A673 (cell line): ENCODE data around the gene NEDD4L. TPM values are rescaled to one million over a fixed set of nuclear protein-coding genes. Genes with fewer than 3 reads are reported as not detected.

Experiments used
- BruUV-seq: library from RNA; stranded (reverse); fragments of 400-500 nt; replicated peaks from 2 replicates; lab custom pipeline; 2021; lab: Mats Ljungman, UMichigan
- CTCF ChIA-PET: fragments of 300-600 bp; sonication (Branson Sonifier 250); formaldehyde crosslinking; loops from one replicate; lab custom pipeline; 2022; ENCODE audit warnings: antibody characterized with exemption; lab: Charles Lee
- POLR2A ChIA-PET: fragments of 300-600 bp; sonication (Branson Sonifier 250); formaldehyde crosslinking; loops from one replicate; lab custom pipeline; 2022; ENCODE audit warnings: antibody characterized with exemption; ENCODE audit not compliant: low non-redundant PET; lab: Charles Lee
- DNase-seq: peaks from one replicate; pipeline ENCODE4 v3.0.0-alpha.2; 2015; ENCODE audit warnings: low spot score
- H3K27ac ChIP-seq: fragments of 200-600 bp; sonication (generic); 2 replicates; pipeline ENCODE4 v1.5.1; 2016; ENCODE audit warnings: mixed run types, low read depth, mild to moderate bottlenecking, mixed read lengths, antibody characterized with exemption, low read length; ENCODE audit not compliant: poor library complexity, severe bottlenecking
- H3K27me3 ChIP-seq: fragments of 200-600 bp; sonication (generic); replicated peaks from 2 replicates; pipeline ENCODE4 v1.6.1; 2017; ENCODE audit warnings: mixed run types, low read depth, mild to moderate bottlenecking, mixed read lengths, antibody characterized with exemption, low read length; ENCODE audit not compliant: insufficient read depth, poor library complexity
- H3K36me3 ChIP-seq: fragments of 200-600 bp; sonication (generic); 2 replicates; pipeline ENCODE4 v1.6.1; 2016; ENCODE audit warnings: mixed run types, mild to moderate bottlenecking, mixed read lengths, antibody characterized with exemption, low read length; ENCODE audit not compliant: insufficient read depth, poor library complexity, severe bottlenecking
- H3K4me1 ChIP-seq: fragments of 200-600 bp; sonication (generic); 2 replicates; pipeline ENCODE4 v1.6.1; 2017; ENCODE audit warnings: mixed run types, mild to moderate bottlenecking, mixed read lengths, antibody characterized with exemption, low read length; ENCODE audit not compliant: insufficient read depth, poor library complexity, severe bottlenecking
- H3K4me3 ChIP-seq: fragments of 200-600 bp; sonication (generic); 2 replicates; pipeline ENCODE4 v1.5.1; 2016; ENCODE audit warnings: low read depth, mixed run types, mild to moderate bottlenecking, mixed read lengths, low read length; ENCODE audit not compliant: poor library complexity, severe bottlenecking
- H3K9me3 ChIP-seq: fragments of 200-600 bp; sonication (generic); 2 replicates; pipeline ENCODE4 v1.6.1; 2016; ENCODE audit warnings: mixed run types, low read depth, mild to moderate bottlenecking, mixed read lengths, antibody characterized with exemption, low read length; ENCODE audit not compliant: poor library complexity, severe bottlenecking
- CTCF ChIP-seq: fragments of 300-800, 200-600 bp; sonication (generic); conservative IDR thresholded peaks from 2 replicates; pipeline ENCODE4 v1.5.1; 2017; ENCODE audit warnings: low read depth, mild to moderate bottlenecking, antibody characterized with exemption, low read length, moderate library complexity, mixed read lengths
- EZH2 ChIP-seq: fragments of 200-600 bp; sonication (generic); IDR thresholded peaks from 2 replicates; pipeline ENCODE4 v1.6.1; 2017; ENCODE audit warnings: borderline replicate concordance, low read depth, mild to moderate bottlenecking, mixed read lengths, antibody characterized with exemption, low read length; ENCODE audit not compliant: poor library complexity, severe bottlenecking
- intact Hi-C: fragments of 100-400 bp; cut with micrococcal nuclease; formaldehyde crosslinking; loops from one replicate; pipeline ENCODE4 v1.10.0; 2022; ENCODE audit not compliant: unreplicated experiment
- total RNA-seq: library from RNA; stranded (reverse); gene quantifications from 2 replicates; pipeline ENCODE4 v1.2.3, GENCODE V29; 2021

The NEDD4L gene
- total RNA-seq, 1 experiment from 2014 or later = 15.3 TPM

DNA sequence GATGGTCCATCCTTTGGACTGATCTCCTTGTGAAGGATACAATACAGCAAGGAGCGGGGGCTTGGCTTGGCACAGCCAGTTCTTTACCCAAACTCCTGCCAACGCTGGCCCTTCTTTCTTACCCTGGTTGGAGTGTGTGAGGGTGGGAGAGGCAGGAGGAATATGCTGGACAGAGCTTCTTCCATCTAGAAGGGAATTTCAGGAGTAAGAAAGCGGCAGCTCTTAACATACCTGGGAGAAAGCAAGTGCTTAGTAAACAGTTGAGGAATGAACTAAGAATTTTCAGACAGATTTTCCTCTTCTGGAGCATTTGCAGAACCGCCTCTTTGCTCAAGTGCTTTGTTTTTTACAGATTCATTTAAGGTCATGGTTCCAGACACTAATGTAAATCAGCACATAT lies 72.8 kb downstream of the NEDD4L start:
- Histone ChIP-seq H3K27ac (no peak overlapping the region), H3K9me3 (no peaks in the 10 kb centered on the region), H3K4me1 (no peaks in the 10 kb centered on the region), H3K4me3 (no peak overlapping the region), H3K36me3 (no peaks in the 10 kb centered on the region), H3K27me3 (no peaks in the 10 kb centered on the region)
- TF ChIP-seq CTCF = no peak
- no peak for TF ChIP-seq EZH2
- no peak for DNase-seq
- BruUV-seq = no TSS peak
- ChIA-PET POLR2A (no interaction called here), CTCF (no interaction called here)
- intact Hi-C loops = no loop called here

GRCh38 chr18:58117786-58118403 lies 73.9 kb downstream of the NEDD4L start:
- H3K27ac ChIP-seq = no peak overlapping the region
- no peaks in the 10 kb centered on the region for H3K27me3 ChIP-seq
- no TSS peak for BruUV-seq
- DNase-seq = no peak
- H3K9me3 ChIP-seq = no peaks in the 10 kb centered on the region
- intact Hi-C loops = no loop called here
- no peaks in the 10 kb centered on the region for H3K36me3 ChIP-seq
- TF ChIP-seq EZH2 (no peak), CTCF (no peak)
- H3K4me3 ChIP-seq = no peak overlapping the region
- CTCF ChIA-PET = no interaction called here
- POLR2A ChIA-PET = no interaction called here
- no peaks in the 10 kb centered on the region for H3K4me1 ChIP-seq

DNA sequence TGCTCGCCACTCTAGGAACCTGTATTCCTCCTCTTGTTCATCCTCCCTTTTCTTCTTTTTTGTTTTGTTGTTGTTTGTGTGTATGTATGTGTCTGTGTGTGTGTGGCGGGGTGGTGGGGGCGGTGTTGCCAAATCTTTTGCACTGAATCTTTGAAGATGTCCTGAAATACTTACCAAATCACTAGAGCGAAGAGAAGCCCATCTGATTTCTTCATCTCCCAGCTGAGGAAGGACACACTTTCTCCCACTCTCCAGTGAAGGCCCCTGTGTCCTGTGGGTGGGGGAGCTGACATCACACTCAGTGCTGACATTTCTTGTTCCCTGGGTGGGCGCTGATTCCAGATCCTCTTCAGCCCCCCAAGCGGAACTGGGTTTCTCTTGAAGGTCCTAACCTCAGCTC lies 74.5 kb downstream of the NEDD4L start:
- TF ChIP-seq CTCF (no peak), EZH2 (no peak)
- BruUV-seq = no TSS peak
- Histone ChIP-seq H3K4me3 (no peak overlapping the region), H3K27ac (no peak overlapping the region), H3K27me3 (no peaks in the 10 kb centered on the region), H3K4me1 (no peaks in the 10 kb centered on the region), H3K9me3 (no peaks in the 10 kb centered on the region), H3K36me3 (no peaks in the 10 kb centered on the region)
- intact Hi-C loops = no loop called here
- POLR2A ChIA-PET = no interaction called here
- DNase-seq = no peak
- CTCF ChIA-PET = no interaction called here
